ENCODE measurements around the gene DAGLB. TPM values are rescaled to one million over a fixed set of nuclear protein-coding genes. Genes with fewer than 3 reads are reported as not detected.
"Not testable (repeated sequence)": the region's sequence is repeated elsewhere in the genome, so short reads cannot be mapped to it uniquely, and the experiment has no call there.

Gene DAGLB
- total and polyA plus RNA-seq, 9 donors: 10.1 to 14.0 (median 10.9) TPM

DNA sequence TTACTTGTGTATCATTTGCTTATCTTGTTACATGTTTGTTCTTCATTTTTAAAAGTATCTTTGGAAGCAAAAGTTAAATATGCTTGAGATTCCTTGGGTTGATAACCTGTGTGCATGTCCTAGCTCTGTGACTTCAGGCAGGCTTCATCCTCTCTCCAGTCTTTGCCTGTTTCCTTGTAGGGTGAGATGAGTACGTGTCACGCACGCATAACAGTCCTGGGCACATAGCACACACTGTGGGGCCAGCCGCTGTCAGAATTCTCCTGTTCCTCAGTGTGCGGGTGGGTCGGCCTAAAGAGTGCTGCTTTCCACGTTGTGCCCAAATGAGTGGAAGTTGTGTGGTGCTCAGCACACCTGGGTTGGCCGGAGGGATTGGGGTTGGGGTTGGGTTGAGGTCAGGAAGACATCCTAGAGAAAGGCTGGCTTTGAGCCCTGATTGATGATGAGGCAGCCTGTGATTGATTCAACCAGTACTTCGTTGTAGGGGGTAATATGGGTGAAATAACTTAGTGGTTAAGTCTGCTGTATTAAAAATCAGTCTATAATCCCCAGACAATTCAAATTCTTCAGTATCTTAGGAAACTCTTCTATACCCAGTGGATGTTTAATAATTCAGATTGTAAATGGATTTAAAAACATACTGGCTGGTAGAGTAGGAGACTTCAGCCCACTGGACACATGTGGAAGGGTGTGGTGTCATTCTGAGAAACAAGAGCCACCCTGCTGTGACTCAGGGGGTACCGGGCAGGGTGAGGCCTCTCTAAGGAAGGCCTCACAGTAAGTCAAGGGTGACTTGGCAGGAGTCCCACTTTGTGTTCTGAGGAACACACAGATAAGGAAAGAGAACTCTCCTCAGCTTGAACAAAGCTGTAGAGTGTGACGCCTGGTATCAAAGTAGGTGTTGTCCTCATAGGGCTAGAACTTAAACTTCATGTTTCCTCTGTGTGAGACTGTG lies 54.8 kb downstream of the DAGLB start:
- Histone ChIP-seq H3K9me3 (replicated peaks; ENCODE audit: control insufficient read depth, low read depth, low read length) (no peaks in the 10 kb centered on the region), H3K4me1 (ENCODE audit: control insufficient read depth, insufficient read depth, low read length) (peaks cover 16% of the 10 kb centered on the region), H3K27me3 (ENCODE audit: control insufficient read depth, insufficient read depth, low read length) (no peaks in the 10 kb centered on the region), H3K27ac (ENCODE audit: low read length) (peak overlapping the region; percentile 37), H3K36me3 (ENCODE audit: control insufficient read depth, insufficient read depth, low read length) (peaks cover 52% of the 10 kb centered on the region), H3K4me3 (ENCODE audit: low read length) (no peak overlapping the region)
- 89% methylated on average over 9 of the region's 11 CpGs for WGBS (ENCODE audit: insufficient coverage)
- peak; percentile 63 for DNase-seq

DNA sequence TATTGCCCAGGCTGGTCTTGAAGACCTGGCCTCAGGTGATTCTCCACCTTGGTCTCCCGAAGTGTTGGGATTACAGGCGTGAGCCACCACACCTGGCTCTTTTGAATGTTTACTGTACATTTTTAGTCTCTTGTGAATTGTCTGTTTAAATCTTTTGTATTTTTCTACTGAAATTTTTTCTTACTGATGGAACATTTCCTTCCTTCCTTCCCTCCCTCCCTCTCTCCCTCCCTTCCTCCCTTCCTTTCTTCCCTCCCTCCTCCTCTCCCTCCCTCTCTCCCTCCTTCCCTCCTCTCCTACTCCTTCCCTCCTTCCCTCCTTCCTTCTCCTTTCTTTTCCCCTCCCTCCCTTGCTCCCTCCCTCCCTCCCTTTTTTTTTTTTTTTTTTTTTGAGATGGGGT lies 58.0 kb downstream of the DAGLB start:
- no peak for DNase-seq
- no peak overlapping the region for H3K27ac ChIP-seq (ENCODE audit: low read length)
- no CpG with 5 or more reads among the region's 2 CpGs for WGBS (ENCODE audit: insufficient coverage)
- H3K27me3 ChIP-seq (ENCODE audit: control insufficient read depth, insufficient read depth, low read length): no peaks in the 10 kb centered on the region
- H3K4me1 ChIP-seq (ENCODE audit: control insufficient read depth, insufficient read depth, low read length): peaks cover 19% of the 10 kb centered on the region
- no peak overlapping the region for H3K4me3 ChIP-seq (ENCODE audit: low read length)
- H3K9me3 ChIP-seq (replicated peaks; ENCODE audit: control insufficient read depth, low read depth, low read length): no peaks in the 10 kb centered on the region
- H3K36me3 ChIP-seq (ENCODE audit: control insufficient read depth, insufficient read depth, low read length): peaks cover 44% of the 10 kb centered on the region

GRCh38 chr7:6387734-6388294 lies 59.9 kb downstream of the DAGLB start:
- Histone ChIP-seq H3K36me3 (ENCODE audit: control insufficient read depth, insufficient read depth, low read length) (peaks cover 29% of the 10 kb centered on the region), H3K4me1 (ENCODE audit: control insufficient read depth, insufficient read depth, low read length) (peaks cover 17% of the 10 kb centered on the region), H3K4me3 (ENCODE audit: low read length) (no peak overlapping the region), H3K27ac (ENCODE audit: low read length) (no peak overlapping the region), H3K9me3 (replicated peaks; ENCODE audit: control insufficient read depth, low read depth, low read length) (no peaks in the 10 kb centered on the region), H3K27me3 (ENCODE audit: control insufficient read depth, insufficient read depth, low read length) (no peaks in the 10 kb centered on the region)
- peak; percentile 35 for DNase-seq
- 61% methylated on average over 3 of the region's 7 CpGs for WGBS (ENCODE audit: insufficient coverage)

DNA sequence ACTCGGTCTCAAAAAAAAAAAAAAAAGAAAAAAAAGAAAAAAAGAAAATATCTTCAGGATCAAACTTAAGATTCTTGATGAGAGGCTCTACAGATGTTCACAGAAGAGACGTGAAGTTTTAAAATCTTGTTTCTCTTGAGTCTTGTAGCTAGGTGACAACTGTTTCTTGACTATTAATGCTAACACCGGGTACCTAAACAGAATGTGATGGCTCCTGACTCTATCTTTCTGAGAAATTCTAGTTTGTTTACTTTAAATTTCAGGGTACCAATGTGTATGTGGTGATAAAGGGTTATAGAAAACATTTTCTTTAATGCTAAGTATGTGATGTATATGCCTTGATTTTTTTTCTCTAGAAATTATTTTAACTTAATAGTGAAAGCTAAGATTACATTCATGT lies 61.0 kb downstream of the DAGLB start:
- no peak for DNase-seq
- no peak overlapping the region for H3K27ac ChIP-seq (ENCODE audit: low read length)
- peaks cover 17% of the 10 kb centered on the region for H3K4me1 ChIP-seq (ENCODE audit: control insufficient read depth, insufficient read depth, low read length)

GRCh38 chr7:6385909-6386560 lies 61.7 kb downstream of the DAGLB start:
- no peaks in the 10 kb centered on the region for H3K9me3 ChIP-seq (replicated peaks; ENCODE audit: control insufficient read depth, low read depth, low read length)
- H3K4me3 ChIP-seq (ENCODE audit: low read length): no peak overlapping the region
- H3K4me1 ChIP-seq (ENCODE audit: control insufficient read depth, insufficient read depth, low read length): peaks cover 17% of the 10 kb centered on the region
- no peak for DNase-seq
- peaks cover 20% of the 10 kb centered on the region for H3K36me3 ChIP-seq (ENCODE audit: control insufficient read depth, insufficient read depth, low read length)
- peak overlapping the region; percentile 77 for H3K27ac ChIP-seq (ENCODE audit: low read length)
- 100% methylated on average over 1 of the region's 4 CpGs for WGBS (ENCODE audit: insufficient coverage)
- H3K27me3 ChIP-seq (ENCODE audit: control insufficient read depth, insufficient read depth, low read length): no peaks in the 10 kb centered on the region

More for the DNA sequence above, 61.0 kb downstream of the DAGLB start:
- Histone ChIP-seq H3K36me3 (ENCODE audit: control insufficient read depth, insufficient read depth, low read length) (peaks cover 23% of the 10 kb centered on the region), H3K4me3 (ENCODE audit: low read length) (no peak overlapping the region), H3K9me3 (replicated peaks; ENCODE audit: control insufficient read depth, low read depth, low read length) (no peaks in the 10 kb centered on the region), H3K27me3 (ENCODE audit: control insufficient read depth, insufficient read depth, low read length) (no peaks in the 10 kb centered on the region)
- WGBS (ENCODE audit: insufficient coverage): 83% methylated on average over 1 of the region's 3 CpGs

GRCh38 chr7:6385110-6385781 lies 62.5 kb downstream of the DAGLB start:
- H3K9me3 ChIP-seq (replicated peaks; ENCODE audit: control insufficient read depth, low read depth, low read length): no peaks in the 10 kb centered on the region
- H3K27me3 ChIP-seq (ENCODE audit: control insufficient read depth, insufficient read depth, low read length): no peaks in the 10 kb centered on the region
- peaks cover 20% of the 10 kb centered on the region for H3K36me3 ChIP-seq (ENCODE audit: control insufficient read depth, insufficient read depth, low read length)
- 43% methylated on average over 2 of the region's 5 CpGs for WGBS (ENCODE audit: insufficient coverage)
- no peak overlapping the region for H3K4me3 ChIP-seq (ENCODE audit: low read length)
- peaks cover 17% of the 10 kb centered on the region for H3K4me1 ChIP-seq (ENCODE audit: control insufficient read depth, insufficient read depth, low read length)
- peak; percentile 97 for DNase-seq
- H3K27ac ChIP-seq (ENCODE audit: low read length): peak overlapping the region; percentile 82

DNA sequence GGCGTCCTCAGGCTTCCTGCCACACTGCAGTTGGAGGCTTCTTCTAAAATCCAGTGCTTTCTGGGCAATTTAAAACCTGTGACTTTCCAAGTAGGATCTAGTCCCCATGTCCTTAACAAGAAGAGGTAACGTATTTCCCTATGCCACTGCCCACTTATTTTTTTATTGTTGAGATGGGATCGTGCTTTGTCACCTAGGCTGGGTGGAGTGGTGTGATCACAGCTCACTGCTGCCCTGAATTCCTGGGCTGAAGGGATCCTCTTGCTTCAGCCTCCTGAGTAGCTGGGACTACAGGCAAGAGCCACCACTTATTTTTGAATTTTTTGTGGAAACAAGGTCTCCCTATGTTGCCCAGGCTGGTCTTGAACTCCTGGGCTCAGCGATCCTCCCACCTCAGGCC lies 63.4 kb downstream of the DAGLB start:
- no peak overlapping the region for H3K27ac ChIP-seq (ENCODE audit: low read length)
- WGBS (ENCODE audit: insufficient coverage): no CpG with 5 or more reads among the region's 4 CpGs
- H3K4me1 ChIP-seq (ENCODE audit: control insufficient read depth, insufficient read depth, low read length): peaks cover 17% of the 10 kb centered on the region

GRCh38 chr7:6382817-6383216 lies 64.9 kb downstream of the DAGLB start:
- Histone ChIP-seq H3K4me3 (ENCODE audit: low read length) (no peak overlapping the region), H3K9me3 (replicated peaks; ENCODE audit: control insufficient read depth, low read depth, low read length) (no peaks in the 10 kb centered on the region), H3K27ac (ENCODE audit: low read length) (no peak overlapping the region), H3K36me3 (ENCODE audit: control insufficient read depth, insufficient read depth, low read length) (peaks cover 8% of the 10 kb centered on the region), H3K4me1 (ENCODE audit: control insufficient read depth, insufficient read depth, low read length) (peaks cover 18% of the 10 kb centered on the region), H3K27me3 (ENCODE audit: control insufficient read depth, insufficient read depth, low read length) (no peaks in the 10 kb centered on the region)
- no peak for DNase-seq
- no CpG with 5 or more reads among the region's 5 CpGs for WGBS (ENCODE audit: insufficient coverage)

More for the DNA sequence above, 63.4 kb downstream of the DAGLB start:
- DNase-seq: no peak
- Histone ChIP-seq H3K9me3 (replicated peaks; ENCODE audit: control insufficient read depth, low read depth, low read length) (no peaks in the 10 kb centered on the region), H3K4me3 (ENCODE audit: low read length) (no peak overlapping the region), H3K36me3 (ENCODE audit: control insufficient read depth, insufficient read depth, low read length) (peaks cover 20% of the 10 kb centered on the region), H3K27me3 (ENCODE audit: control insufficient read depth, insufficient read depth, low read length) (no peaks in the 10 kb centered on the region)

GRCh38 chr7:6381846-6382245 lies 65.9 kb downstream of the DAGLB start:
- not testable (repeated sequence) for H3K9me3 ChIP-seq (replicated peaks; ENCODE audit: control insufficient read depth, low read depth, low read length); H3K27ac ChIP-seq (ENCODE audit: low read length); H3K4me3 ChIP-seq (ENCODE audit: low read length); H3K27me3 ChIP-seq (ENCODE audit: control insufficient read depth, insufficient read depth, low read length); H3K36me3 ChIP-seq (ENCODE audit: control insufficient read depth, insufficient read depth, low read length); DNase-seq
- H3K4me1 ChIP-seq (ENCODE audit: control insufficient read depth, insufficient read depth, low read length): peaks cover 24% of the 10 kb centered on the region
- WGBS (ENCODE audit: insufficient coverage): 100% methylated on average over 1 of the region's 11 CpGs
